ENCODE measurements around the gene PDE9A. TPM values are rescaled to one million over a fixed set of nuclear protein-coding genes. Genes with fewer than 3 reads are reported as not detected.

PDE9A gene
- total RNA-seq, 1 donor from 2014 or later = 58.7 TPM

DNA sequence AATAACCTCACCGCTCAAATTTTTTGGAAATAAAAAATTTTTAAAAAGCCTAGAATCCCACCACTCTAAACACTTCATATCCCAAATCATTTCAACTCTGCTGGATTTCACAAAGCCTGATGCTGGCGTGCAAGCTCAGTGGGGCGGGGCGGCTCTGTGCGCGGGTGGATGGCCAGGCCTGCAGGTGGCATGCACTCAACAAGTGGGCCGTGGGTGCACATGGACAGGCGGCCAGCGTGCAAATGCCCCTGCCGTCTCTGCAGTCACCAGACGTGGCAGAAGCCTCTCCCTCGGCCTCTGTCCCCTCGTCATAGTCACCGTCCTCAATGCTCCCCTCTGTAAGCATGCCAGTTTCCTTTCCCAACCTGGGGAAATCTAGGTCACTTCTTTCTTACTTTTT lies 6.6 kb upstream of the PDE9A start:
- Mint-ChIP-seq H3K36me3 (ENCODE audit: unreplicated experiment) (no peaks in the 10 kb centered on the region), H3K4me3 (ENCODE audit: unreplicated experiment) (no peak overlapping the region), H3K27me3 (ENCODE audit: unreplicated experiment) (peaks cover 15% of the 10 kb centered on the region), H3K4me1 (ENCODE audit: low read depth, unreplicated experiment) (peaks cover 19% of the 10 kb centered on the region), H3K9me3 (ENCODE audit: unreplicated experiment) (peaks cover 13% of the 10 kb centered on the region), H3K27ac (ENCODE audit: unreplicated experiment) (no peak overlapping the region)
- DNase-seq = peak; percentile 8
- no peak for TF ChIP-seq CTCF (IDR thresholded peaks at IDR 0.05; ENCODE audit: partially characterized antibody, unreplicated experiment)

GRCh38 chr21:42648606-42649005 lies 4.8 kb upstream of the PDE9A start:
- DNase-seq = no peak
- no peak overlapping the region for H3K4me3 Mint-ChIP-seq (ENCODE audit: unreplicated experiment)
- no peaks in the 10 kb centered on the region for H3K36me3 Mint-ChIP-seq (ENCODE audit: unreplicated experiment)
- peaks cover 25% of the 10 kb centered on the region for H3K27me3 Mint-ChIP-seq (ENCODE audit: unreplicated experiment)
- H3K9me3 Mint-ChIP-seq (ENCODE audit: unreplicated experiment) = peaks cover 25% of the 10 kb centered on the region
- TF ChIP-seq CTCF (IDR thresholded peaks at IDR 0.05; ENCODE audit: partially characterized antibody, unreplicated experiment) = no peak
- no peak overlapping the region for H3K27ac Mint-ChIP-seq (ENCODE audit: unreplicated experiment)
- H3K4me1 Mint-ChIP-seq (ENCODE audit: low read depth, unreplicated experiment) = peaks cover 14% of the 10 kb centered on the region

DNA sequence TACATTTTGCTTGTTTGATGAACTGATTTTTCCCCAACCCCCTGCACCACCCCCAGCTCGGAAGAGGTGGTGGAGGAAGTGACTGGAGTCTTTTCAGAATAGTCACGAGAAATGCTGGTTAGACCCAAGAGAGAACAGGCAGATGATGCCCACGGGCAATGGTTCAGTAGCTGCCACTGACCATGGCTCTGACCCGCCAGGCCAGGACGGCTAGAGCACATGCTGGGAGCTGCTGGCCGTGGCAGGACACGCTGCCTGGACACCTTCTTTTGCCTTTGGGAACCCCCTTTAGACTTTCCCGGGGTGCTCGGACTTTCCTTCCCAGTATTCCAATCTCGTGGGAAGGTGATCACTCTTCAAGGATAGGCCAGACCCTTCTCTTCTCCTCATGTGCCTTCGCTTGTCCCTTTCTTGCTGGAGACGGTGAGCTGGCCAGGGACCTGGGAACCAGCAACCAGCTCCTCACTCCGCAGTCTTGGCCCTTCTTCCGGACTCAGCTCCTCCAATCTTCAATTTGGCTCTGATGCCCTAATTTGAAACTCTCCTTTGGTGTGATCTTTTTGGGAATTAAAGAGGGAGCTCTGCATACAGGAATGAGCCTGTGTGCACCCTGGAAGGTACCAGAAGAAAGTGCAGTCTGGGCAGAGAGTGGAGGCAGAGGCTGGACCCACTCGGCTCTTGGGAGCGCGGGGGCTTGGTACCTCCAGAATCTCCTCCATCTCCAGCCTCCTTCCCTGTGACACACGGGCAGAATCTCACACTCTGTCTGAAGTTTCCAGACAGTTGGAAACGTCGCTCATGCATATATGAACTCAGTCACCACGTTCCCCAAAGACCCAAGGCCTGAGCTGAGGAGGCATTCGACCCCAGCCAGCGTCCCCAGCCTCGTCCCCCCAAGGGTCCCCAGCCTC lies 4.0 kb upstream of the PDE9A start:
- peaks cover 25% of the 10 kb centered on the region for H3K27me3 Mint-ChIP-seq (ENCODE audit: unreplicated experiment)
- no peak overlapping the region for H3K27ac Mint-ChIP-seq (ENCODE audit: unreplicated experiment)
- peaks cover 25% of the 10 kb centered on the region for H3K9me3 Mint-ChIP-seq (ENCODE audit: unreplicated experiment)
- no peak for TF ChIP-seq CTCF (IDR thresholded peaks at IDR 0.05; ENCODE audit: partially characterized antibody, unreplicated experiment)
- H3K4me3 Mint-ChIP-seq (ENCODE audit: unreplicated experiment) = no peak overlapping the region
- H3K4me1 Mint-ChIP-seq (ENCODE audit: low read depth, unreplicated experiment) = peaks cover 10% of the 10 kb centered on the region
- DNase-seq = peak; percentile 7
- H3K36me3 Mint-ChIP-seq (ENCODE audit: unreplicated experiment) = no peaks in the 10 kb centered on the region

- peaks cover 13% of the 10 kb centered on the region for H3K4me1 Mint-ChIP-seq (ENCODE audit: low read depth, unreplicated experiment)
- TF ChIP-seq CTCF (IDR thresholded peaks at IDR 0.05; ENCODE audit: partially characterized antibody, unreplicated experiment) = no peak
- H3K9me3 Mint-ChIP-seq (ENCODE audit: unreplicated experiment) = peaks cover 30% of the 10 kb centered on the region
- peaks cover 30% of the 10 kb centered on the region for H3K27me3 Mint-ChIP-seq (ENCODE audit: unreplicated experiment)
- peak; percentile 10 for DNase-seq
- H3K4me3 Mint-ChIP-seq (ENCODE audit: unreplicated experiment) = no peak overlapping the region
- H3K36me3 Mint-ChIP-seq (ENCODE audit: unreplicated experiment) = no peaks in the 10 kb centered on the region
- H3K27ac Mint-ChIP-seq (ENCODE audit: unreplicated experiment) = no peak overlapping the region
Observed at GRCh38 chr21:42650033-42650370, 3.4 kb upstream of the PDE9A start.

Measured in glutamatergic neuron (in vitro differentiated cells).